ENCODE results near the gene IGFBPL1. TPM values are rescaled to one million over a fixed set of nuclear protein-coding genes. Genes with fewer than 3 reads are reported as not detected.

Gene IGFBPL1
- total and polyA plus RNA-seq, 2 of the 8 experiments (the other 6 are each of a cell fraction or from before 2014, with no cell fraction given) = 31.3 to 33.8 TPM

GRCh38 chr9:38423273-38423972 is 831 bp downstream of the IGFBPL1 start (continued):
- TF ChIP-seq CHD7 (IDR thresholded peaks at IDR 0.05; ENCODE audit: insufficient replicate concordance, low read length) (no peak), RBBP5 (IDR thresholded peaks at IDR 0.05; ENCODE audit: borderline replicate concordance, low read depth, low read length) (no peak), GTF2F1 (IDR thresholded peaks at IDR 0.05; ENCODE audit: borderline replicate concordance, low read depth, low read length) (no peak), PHF8 (conservative IDR thresholded peaks at IDR 0.05; ENCODE audit: low read depth, low read length) (no peak), TBP (IDR thresholded peaks at IDR 0.05; ENCODE audit: low read depth, low read length) (no peak), FOSL1 (IDR thresholded peaks at IDR 0.05; ENCODE audit: insufficient read depth, low read depth, low read length) (no peak), TAF1 (IDR thresholded peaks at IDR 0.05; ENCODE audit: low read depth, low read length) (no peak), SUZ12 (IDR thresholded peaks at IDR 0.05; ENCODE audit: low read length) (no peak), HDAC2 (IDR thresholded peaks at IDR 0.05; ENCODE audit: borderline replicate concordance in 1 of 2, low read depth in 2 of 2, low read length in 2 of 2) (no peak), CEBPB (IDR thresholded peaks at IDR 0.05; ENCODE audit: low read depth, low read length) (no peak)

Measured in H1 (cell line).